HCT116 (cell line): ENCODE measurements around the gene GAMT. TPM values are rescaled to one million over a fixed set of nuclear protein-coding genes. Genes with fewer than 3 reads are reported as not detected.

Experiments used
- EGR1 ChIP-seq: IDR thresholded peaks from 2 replicates; pipeline ENCODE4 v1.6.1; 2012; ENCODE audit warnings: low read depth
- ELF1 ChIP-seq: IDR thresholded peaks from 2 replicates; pipeline ENCODE4 v1.6.1; 2012; ENCODE audit warnings: low read depth, borderline replicate concordance
- EZH2 ChIP-seq: fragments of 200-600 bp; sonication (generic); IDR thresholded peaks from 2 replicates; pipeline ENCODE4 v1.6.1; 2017; ENCODE audit warnings: antibody characterized with exemption, mixed run types
- EZH2phosphoT487 ChIP-seq: fragments of 200-600 bp; IDR thresholded peaks from 2 replicates; pipeline ENCODE4 v1.6.1; 2018; ENCODE audit warnings: antibody characterized with exemption, borderline replicate concordance
- FOSL1 ChIP-seq: IDR thresholded peaks from 2 replicates; pipeline ENCODE4 v1.6.1; 2012; ENCODE audit warnings: low read depth
- SRF ChIP-seq: IDR thresholded peaks from 2 replicates; pipeline ENCODE4 v1.6.1; 2012; ENCODE audit warnings: low read depth
- TCF7L2 ChIP-seq: IDR thresholded peaks from 2 replicates; pipeline ENCODE4 v1.7.0; 2011; ENCODE audit warnings: borderline replicate concordance, inconsistent platforms; ENCODE audit not compliant: insufficient read depth, insufficient read length; ENCODE audit errors: extremely low read depth
- YY1 ChIP-seq: IDR thresholded peaks from 2 replicates; pipeline ENCODE4 v1.6.1; 2011; ENCODE audit warnings: low read length, low read depth, moderate library complexity, mild to moderate bottlenecking; ENCODE audit not compliant: insufficient replicate concordance; ENCODE audit errors: extremely low read depth
- total RNA-seq: library from RNA; stranded (reverse); gene quantifications from one replicate; pipeline ENCODE4 v1.2.1, GENCODE V29; 2021; ENCODE audit not compliant: unreplicated experiment
- TF ChIP-seq, protein P1 (sequence below): IDR thresholded peaks from 2 replicates; pipeline ENCODE4 v1.6.1; 2012; ENCODE audit warnings: low read depth
- TF ChIP-seq, protein P2 (sequence below): IDR thresholded peaks from 2 replicates; pipeline ENCODE4 v1.6.1; 2012
- TF ChIP-seq, protein P3 (sequence below): IDR thresholded peaks from 2 replicates; pipeline ENCODE4 v1.6.1; 2012

The GAMT gene
- total RNA-seq, 1 experiment from 2014 or later: 102 TPM

DNA sequence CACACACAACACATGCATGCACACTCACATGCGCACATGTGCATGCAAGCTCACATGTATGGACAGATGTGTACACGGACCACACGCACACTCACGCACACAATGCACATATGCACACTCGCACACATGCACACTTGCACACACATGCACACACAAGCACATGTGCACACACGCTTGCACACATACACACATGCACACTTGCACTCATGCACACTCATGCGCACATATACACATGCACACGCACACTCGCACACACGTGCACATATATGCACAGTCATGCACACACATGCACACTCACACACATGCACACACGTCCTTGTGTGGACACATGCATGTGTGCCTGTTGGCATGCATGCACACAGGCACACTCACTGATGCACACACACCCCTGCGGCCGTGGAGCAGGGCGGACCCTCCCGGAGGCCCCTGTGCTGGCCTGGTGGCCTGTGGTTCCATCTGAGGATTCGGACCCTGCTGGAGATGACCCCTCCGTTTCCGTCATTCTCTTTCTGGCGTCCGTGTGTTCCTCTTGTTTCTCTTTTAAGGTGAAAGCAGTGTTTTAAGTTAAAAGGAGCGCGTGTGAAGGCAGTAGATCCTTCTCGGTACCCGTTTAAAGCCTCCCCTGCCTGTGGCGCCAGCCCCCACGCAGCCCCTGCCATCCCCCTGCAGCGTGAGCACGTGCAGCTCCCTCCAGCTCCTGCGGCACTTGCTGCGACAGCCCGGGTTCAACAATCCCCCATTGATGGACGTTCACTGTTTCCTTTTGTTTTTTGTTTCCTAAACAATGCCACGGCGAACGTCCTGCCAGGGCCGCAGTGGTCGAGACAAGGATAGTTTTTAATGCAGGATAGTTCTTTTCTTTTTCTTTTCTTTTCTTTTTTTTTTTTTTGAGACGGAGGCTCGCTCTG lies 12.1 kb downstream of the GAMT start (continued):
- no peak for TF ChIP-seq TCF7L2
- no peak for TF ChIP-seq EZH2phosphoT487
- no peak for TF ChIP-seq EZH2
- TF ChIP-seq ELF1: no peak
- TF ChIP-seq SRF: no peak
- TF ChIP-seq YY1: no peak
- TF ChIP-seq, protein P1, sequence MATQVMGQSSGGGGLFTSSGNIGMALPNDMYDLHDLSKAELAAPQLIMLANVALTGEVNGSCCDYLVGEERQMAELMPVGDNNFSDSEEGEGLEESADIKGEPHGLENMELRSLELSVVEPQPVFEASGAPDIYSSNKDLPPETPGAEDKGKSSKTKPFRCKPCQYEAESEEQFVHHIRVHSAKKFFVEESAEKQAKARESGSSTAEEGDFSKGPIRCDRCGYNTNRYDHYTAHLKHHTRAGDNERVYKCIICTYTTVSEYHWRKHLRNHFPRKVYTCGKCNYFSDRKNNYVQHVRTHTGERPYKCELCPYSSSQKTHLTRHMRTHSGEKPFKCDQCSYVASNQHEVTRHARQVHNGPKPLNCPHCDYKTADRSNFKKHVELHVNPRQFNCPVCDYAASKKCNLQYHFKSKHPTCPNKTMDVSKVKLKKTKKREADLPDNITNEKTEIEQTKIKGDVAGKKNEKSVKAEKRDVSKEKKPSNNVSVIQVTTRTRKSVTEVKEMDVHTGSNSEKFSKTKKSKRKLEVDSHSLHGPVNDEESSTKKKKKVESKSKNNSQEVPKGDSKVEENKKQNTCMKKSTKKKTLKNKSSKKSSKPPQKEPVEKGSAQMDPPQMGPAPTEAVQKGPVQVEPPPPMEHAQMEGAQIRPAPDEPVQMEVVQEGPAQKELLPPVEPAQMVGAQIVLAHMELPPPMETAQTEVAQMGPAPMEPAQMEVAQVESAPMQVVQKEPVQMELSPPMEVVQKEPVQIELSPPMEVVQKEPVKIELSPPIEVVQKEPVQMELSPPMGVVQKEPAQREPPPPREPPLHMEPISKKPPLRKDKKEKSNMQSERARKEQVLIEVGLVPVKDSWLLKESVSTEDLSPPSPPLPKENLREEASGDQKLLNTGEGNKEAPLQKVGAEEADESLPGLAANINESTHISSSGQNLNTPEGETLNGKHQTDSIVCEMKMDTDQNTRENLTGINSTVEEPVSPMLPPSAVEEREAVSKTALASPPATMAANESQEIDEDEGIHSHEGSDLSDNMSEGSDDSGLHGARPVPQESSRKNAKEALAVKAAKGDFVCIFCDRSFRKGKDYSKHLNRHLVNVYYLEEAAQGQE: no peak
- no peak for TF ChIP-seq EGR1
- TF ChIP-seq, protein P2, sequence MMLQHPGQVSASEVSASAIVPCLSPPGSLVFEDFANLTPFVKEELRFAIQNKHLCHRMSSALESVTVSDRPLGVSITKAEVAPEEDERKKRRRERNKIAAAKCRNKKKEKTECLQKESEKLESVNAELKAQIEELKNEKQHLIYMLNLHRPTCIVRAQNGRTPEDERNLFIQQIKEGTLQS: no peak
- TF ChIP-seq, protein P3, sequence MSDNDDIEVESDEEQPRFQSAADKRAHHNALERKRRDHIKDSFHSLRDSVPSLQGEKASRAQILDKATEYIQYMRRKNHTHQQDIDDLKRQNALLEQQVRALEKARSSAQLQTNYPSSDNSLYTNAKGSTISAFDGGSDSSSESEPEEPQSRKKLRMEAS: no peak
- no peak for TF ChIP-seq FOSL1
